DMS 273 (cell line): ENCODE results near the gene IGFBP5.
A peak's percentile ranks its signal among the peaks of the same experiment; 100 is the strongest.

Source experiments
- DNase-seq: peaks from one replicate; lab custom pipeline; 2025; ENCODE audit not compliant: unreplicated experiment; lab: John Stamatoyannopoulos, UW

The IGFBP5 gene, protein sequence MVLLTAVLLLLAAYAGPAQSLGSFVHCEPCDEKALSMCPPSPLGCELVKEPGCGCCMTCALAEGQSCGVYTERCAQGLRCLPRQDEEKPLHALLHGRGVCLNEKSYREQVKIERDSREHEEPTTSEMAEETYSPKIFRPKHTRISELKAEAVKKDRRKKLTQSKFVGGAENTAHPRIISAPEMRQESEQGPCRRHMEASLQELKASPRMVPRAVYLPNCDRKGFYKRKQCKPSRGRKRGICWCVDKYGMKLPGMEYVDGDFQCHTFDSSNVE

DNA sequence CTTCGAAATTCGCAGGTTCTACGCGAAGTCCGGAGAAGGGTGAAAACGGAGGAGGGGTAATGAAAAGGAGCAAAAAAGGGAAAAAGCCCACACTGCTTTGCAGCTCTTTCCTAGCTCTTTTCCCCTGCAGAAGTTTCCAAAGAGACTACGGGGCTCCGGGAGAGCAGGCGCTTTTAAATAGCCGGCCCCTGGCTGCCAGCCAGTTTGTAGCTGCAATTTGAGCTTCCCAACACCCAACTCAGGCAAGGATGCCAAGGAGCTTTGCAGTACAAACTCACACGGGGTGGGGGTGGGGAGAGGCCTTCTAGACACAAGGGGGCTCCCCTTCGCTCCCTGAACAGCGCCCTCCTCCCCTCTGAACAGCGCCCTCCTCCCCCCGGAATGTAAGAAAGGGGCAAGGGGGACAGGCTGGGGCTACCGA is at the start of gene IGFBP5:
IGFBP5 (minus strand) TSS at position 149 of the 421 bp plus-strand sequence. CDS start 774 bp downstream, outside the sequence.
- peak; percentile 96 for DNase-seq

DNA sequence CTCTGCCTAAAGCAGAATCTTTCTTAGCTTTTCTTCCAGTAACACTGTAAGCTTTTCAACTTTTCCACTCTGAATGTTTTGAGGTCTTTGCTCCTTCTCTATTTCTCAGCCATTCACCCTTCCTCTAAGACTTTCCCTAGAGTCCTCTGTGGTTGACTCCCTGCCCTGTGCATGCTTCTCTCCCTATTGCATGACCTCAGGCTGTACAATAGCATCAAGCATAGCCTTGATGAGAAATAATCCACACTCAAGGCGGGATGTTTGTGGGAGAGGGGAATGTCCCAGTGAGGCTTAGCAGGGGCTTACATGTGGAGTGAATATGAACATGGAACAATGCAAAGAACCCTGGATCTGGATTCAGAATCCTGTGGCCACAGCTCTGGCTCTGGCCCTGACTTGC is 48.4 kb upstream of the IGFBP5 start:
- no peak for DNase-seq

DNA sequence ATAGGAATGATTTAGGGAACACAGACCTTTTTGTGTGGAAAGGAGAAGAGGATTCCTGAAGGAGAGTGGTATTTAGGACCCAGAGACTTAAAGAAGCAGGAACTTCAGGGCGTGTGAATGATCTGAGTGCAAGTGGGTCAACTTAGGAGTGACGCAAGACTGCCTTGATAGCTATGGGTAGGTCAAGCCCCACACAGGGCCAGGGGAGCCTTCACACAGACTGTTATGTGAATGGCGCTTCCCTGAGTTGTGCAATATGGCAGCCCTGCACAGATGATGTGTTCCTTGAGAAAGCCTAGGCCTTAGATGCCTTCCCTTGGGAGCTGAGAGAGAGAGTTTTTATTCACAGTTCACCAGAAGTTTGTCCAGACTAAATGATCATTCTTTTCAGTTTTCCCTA is 47.1 kb upstream of the IGFBP5 start:
- no peak for DNase-seq

DNA sequence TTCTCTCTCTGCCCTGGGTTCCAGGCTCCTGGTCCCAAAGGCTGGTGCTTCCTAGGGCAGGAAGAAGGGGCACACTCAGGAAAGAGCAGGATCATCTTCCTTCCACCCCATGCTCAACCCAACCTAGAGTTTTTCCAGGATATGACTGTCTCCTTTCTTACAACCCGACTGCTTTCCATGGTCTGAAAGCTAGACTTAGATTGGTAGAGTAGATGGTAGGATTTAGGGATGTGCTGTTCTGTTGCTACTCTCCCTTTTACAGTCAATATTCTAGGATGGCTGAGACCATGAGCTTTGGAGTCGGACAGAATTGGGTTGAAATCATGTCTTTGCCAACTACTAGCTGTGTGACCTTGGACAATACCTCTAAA is 45.9 kb upstream of the IGFBP5 start:
- no peak for DNase-seq

DNA sequence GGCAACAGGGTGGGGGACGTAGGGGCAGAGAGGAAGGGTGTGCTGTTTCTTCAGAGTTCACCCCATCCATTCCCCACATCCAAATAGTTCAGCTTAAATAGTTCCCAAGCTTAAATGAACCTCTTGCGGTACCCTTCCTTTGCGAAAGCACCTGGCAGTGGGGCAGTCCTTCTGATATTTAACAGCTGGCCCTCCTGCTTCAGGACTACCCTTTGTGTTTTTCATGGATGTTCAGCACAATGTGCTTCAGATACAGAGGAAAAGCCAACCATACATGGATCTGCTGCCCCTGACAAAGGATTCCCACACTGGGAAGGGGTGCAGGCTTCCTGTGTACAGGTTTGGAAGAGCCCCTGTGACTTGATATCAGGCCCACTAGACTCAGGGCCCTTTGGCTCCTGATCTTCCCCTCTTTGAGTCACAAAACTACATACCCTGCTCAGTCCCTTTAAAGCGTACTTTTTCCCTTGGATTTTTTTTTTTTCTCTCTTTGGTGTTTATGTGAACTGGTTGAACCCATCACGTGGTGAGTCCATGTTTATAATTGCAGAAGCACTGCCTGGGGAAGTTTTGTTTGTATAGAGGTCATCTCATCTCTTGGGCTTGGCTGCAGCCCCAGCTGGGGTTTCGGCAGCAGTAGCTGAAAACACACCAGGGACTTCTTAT is 45.3 kb upstream of the IGFBP5 start:
- no peak for DNase-seq

DNA sequence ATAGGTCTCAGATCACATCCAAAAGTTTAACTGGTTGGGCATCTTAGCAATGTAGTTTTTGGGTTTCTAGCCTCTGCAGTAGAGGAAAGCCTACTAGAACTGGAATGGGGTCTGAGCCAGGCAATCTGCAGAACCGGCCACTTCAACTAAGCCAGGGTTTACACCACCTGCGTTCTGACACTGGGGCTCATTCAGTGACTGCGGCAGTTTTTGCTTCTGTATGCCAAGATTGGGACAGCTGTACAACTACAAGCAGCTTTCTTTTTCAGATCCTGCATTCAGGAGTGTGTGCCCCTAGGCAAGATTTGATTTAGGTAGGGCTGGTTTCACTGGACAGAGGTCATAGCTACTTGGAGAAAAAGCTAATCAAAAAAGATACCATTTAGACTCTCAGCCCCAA is 43.7 kb upstream of the IGFBP5 start:
- DNase-seq = no peak

DNA sequence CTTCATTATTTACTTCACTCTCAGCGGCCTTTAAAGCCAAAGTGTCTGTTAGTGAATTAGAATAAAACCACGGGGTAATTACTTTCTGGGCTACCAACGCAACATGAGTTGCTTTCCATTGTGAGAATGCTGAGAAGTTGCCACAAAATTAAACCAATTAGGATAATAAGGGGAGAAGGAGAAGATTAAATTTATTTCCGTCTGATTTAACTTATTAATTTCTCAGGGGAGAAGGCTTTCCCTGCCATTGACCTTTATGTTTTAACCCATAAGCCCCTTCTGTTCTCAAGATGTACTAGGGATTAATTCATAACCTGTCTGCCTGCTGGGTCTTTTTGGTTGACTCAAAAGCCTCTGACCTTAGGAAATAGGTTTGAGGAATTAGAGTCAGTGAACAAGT is 42.3 kb upstream of the IGFBP5 start:
- DNase-seq = no peak

DNA sequence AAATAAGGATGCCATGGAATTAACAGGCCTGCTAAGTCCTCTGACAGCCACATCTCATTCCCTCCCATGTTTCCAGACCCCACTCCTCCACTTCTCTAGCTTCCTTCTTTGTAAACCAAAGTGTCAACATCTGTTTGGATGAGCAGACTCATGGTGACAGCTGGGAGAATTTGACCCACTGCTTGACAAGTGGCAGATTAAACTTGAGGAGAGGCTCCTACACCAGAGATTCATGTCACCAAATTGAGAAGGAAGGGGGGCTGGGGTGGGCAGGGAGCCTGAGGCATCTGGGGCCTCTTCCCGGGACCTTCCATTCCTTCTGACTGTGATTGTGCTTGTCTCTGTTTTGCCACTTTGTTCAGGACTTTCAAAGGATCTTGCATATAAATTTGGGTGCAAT is 41.0 kb upstream of the IGFBP5 start:
- DNase-seq = peak; percentile 36

DNA sequence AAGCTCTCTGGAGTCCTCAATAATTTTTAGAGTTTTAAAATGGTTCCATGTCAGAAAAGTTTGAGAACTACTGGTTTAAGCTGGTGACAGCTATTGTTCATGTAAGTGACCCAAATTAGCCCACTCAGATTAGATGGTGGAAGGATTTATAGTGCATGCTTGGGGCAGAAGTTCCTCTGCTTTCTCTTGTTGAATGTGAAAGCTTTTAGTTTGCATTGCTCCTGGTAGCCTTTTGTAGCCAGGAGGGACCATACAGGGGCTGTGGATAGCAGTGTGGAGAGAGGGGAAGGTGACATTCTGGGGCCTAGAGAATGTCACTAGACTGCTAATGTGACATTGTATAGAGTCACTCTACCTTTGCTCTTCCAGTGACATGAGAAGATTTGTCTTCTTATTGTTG is 40.3 kb upstream of the IGFBP5 start:
- DNase-seq = no peak

DNA sequence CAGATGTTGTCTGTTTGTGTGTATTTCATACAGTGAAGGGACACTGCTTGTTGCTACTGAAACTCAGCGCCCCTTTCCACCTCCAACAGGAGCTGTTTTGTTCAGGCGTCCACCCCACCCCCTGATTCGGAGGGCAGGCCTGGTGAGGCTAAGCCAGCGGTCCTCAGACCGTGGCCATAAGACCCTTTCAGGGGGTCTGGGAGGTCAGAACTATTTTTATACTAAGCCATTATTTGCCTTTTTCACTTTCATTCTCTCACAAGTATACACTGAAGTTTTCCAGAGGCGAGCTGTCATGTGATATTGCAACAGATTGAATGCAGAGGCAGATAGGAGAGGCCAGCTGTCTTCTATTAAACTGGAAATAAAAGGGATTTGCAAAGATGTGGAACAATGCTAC is 39.7 kb upstream of the IGFBP5 start:
- peak; percentile 82 for DNase-seq

DNA sequence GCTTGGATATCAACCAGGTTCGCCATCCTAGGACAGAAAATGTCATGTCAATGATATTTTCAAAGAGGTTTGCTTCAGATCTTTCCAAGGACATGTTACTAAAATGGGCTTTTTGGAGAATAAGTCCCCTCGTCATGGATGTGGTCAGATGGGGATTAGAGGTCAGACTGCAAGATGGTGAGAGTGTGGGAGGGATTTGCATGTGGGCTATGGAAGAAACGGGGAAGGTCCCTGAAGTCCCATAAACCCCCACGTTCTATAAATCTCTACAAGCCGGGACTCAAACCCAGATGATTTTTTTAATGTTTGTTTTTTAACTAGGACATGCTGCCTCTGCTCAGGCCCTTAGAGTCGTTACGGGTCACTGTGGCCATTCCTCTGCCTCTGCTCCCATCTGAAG is 37.7 kb upstream of the IGFBP5 start:
- no peak for DNase-seq

DNA sequence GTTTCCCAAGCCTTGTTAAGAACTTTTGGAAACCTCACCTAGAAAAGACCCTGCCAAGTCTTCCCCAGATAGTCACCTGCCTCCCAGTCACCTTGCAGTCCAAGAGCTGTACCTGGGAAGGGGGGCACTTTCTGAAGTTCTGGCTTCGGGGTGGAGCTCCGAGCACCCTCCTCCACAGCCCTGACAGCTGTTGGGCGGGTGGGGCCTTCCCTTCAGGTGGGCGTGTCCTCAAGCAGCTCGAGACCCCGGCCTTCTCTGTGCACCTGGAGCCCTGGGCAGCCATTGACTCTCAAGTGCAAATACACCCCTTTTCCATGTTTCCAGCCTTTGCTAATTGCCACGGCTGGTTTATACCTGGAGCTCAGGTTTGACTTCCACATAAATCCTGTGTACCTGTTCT is 37.0 kb upstream of the IGFBP5 start:
- no peak for DNase-seq

DNA sequence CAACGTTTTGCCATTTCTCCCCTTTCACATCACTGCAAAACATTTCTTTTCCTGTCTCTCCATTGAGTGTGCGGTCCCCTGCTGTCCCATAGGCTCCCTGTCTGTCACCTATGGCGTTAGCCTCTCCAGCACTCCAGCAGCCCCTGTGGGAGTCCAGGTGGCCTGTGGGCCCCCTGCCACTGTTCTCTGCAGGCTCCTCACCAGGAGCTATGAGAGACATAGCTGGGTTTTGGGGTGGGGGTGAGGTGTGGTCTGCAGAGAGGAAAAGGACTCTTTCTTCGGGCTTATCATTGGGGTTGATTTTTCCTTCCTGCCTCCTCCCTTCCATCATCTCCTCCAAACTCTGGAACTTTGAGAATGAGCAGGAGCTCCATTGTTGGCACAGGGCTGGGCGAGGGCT is 36.1 kb upstream of the IGFBP5 start:
- DNase-seq = no peak

DNA sequence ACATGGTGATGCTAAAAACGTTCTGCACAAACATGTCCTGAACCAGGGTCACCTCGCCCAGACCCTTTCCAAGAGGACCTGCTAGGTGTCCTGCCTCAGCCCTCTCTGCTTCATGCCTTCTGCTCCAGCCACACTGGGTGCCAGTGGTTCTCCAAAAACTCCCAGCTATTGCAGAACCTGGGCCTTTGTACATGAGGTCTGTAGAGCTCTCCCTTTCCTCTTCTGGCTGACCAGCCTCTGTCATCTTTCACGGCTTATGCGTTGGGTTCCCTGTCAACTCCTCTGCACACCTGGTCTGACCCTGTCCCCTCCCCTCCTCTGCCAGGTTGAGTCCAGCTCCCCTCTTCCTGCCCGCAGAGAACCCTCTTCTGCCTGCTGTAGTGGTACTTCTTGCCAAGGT is 35.5 kb upstream of the IGFBP5 start:
- DNase-seq = no peak

DNA sequence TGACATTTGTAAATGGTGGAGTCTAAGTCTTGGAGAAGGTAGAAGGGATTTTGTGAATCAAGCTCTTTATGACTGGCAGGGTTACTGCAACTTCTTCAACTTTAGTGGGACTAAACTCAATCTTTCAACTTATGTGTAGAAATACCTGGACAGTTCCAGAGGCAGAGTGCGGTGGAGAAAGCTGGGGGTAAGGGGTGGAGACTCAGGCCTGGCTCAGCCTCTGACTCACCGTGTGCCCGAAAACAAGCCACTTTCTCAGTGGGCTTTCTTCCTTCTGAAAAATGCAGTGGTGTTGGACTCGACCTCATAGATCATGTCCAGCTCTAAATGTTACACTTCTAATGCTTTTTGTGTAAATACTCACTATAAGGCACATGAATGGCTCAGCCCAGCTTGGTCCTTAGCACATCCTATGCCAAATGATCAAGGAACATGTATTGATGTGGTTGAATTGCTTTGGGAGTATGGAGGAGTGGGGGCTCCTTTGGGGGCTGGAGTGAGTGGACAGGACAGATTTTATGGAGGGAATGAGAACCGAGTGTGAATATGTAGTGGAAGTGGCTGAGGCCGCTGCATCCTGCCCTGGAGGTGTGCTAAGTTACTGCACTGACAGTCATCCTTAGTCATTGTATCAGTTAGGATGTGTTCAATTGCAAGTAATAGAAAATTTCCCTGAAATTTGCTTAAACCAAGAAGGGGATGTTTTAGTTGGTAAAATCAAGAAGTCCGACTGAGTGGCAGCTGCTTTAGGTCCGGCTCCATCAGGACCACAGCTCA is 32.2 kb upstream of the IGFBP5 start:
- no peak for DNase-seq

DNA sequence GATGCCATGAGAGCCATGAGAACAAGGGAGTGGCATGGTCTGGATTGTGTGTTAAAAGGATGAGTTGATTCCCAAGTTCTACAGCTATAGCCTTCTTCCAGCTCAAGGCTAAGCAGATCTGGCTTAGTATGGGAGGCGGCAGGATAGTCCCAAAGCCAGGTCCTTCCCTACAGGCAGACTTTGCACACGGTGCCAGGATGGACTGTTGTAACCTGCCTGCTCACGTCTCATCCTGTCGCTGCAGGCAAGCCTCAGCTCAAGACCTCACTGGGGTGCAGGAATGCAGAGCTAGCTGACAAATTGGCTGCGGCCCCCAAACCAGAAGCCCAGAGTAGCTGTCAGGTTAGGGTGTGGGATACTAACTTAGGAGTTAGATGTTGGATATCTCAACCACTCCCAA is 28.8 kb upstream of the IGFBP5 start:
- DNase-seq = no peak

DNA sequence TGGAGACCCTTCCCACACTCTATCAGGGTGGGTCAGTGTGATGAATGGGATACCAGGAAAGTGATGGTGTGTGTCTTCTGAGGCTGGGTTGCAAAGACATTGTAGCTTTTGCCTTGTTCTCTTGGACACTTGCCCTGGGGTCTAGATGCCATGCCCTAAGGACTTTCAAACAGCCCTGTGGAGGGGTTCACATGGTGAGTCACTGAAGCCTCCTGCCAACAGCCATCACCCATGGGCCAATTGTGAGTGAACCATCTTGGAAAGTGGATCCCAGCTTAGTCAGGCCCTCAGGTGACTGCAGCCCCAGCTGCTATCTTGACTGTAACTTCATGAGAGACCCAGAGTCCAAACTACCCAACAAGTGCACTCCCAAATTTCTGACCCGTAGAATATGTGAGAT is 25.8 kb upstream of the IGFBP5 start:
- no peak for DNase-seq

DNA sequence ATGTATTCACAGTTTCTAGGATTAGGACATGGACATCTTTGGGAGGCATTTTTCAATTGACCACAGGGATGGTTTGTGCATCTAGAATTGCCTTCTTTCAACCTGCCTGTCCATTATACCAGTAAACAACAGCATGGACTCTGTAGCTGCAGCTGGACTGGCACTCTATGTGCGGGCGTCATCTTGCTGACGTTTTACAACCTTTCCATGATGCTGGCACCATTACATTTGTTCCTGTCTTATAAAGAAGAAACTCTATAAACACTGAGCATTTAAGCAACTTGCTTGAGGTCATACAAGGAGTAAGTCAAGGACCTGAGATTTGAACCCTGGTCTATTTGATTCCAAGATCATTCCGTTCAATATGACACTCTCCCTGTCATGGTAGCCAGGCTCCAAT is 25.4 kb upstream of the IGFBP5 start:
- DNase-seq = no peak

DNA sequence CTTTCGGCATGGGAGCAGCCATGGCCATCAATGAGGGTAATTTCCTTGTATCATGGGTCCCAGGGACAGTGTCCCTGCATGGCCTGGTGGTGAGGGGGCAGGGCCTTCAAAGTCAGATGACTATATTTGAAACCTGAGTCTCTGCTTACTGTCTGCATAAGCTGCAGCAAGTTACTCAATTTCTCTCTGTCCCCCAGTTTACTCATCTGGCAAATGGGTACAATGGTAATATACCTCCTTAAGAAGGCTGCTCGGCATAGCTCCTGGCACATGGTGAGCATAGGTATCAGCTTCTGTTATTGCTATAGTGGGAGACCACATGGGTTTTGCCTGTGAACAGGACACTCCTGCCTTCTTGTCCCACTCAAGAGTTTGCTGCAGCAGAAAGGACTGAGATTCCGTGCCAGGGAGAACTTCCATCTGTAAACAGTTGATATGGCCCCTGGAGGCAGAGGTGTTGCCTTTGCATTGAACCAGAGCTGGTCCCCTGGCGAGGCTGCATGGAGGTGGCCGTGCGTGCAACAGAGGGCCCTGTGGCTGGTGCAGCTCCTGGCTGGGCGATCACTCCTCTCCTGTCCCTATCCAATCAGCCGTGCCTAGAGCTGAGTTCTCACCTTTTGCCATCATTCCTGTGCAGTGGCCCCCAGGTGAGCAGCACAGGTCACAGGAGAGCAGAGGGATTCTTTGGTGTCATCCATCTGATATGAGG is 22.7 kb upstream of the IGFBP5 start:
- DNase-seq = no peak

DNA sequence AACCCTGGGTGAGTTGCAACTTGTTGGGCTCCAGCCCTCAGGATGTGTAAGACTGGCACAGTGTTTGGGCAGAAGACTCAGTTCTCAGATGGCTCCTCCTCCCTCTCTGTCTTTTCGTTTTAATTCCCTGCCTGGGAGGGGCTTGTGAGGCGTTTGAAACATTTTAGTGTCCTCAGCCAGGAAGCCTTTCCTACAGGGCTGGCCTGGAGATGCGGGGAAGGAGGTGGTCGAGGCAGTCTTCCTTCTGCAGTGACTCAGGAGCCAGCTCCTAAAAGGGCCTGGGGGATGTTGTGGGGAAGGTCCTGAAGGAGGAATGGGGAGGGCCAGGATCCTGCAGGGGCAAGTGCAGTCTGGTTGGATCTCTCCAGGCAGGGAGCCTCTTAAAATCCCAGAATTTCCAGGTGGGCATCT is 22.1 kb upstream of the IGFBP5 start:
- DNase-seq = peak; percentile 36

DNA sequence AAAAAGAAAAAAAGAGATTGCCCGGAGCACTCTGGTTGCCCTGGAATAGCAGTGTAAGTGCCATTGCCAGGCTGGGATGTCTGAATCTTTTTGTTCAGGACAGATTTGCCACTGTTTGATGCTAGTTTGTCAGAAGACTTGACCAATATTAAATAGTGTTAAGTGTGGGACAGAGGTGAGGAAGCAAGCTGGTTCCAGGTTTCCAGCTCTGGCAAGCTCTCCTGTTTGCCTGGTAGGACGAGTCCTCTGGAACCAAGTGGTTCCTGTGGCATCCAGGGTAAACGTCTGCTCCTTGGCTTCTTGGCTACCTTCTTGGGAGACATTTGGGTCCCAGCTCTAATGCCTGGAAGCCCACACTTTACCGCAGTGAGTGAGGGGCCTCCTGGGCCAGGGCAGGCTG is 20.8 kb upstream of the IGFBP5 start:
- DNase-seq = no peak
